ENCODE results near the gene MYCT1. TPM values are rescaled to one million over a fixed set of nuclear protein-coding genes. Genes with fewer than 3 reads are reported as not detected.
"Not testable (repeated sequence)": the region's sequence is repeated elsewhere in the genome, so short reads cannot be mapped to it uniquely, and the experiment has no call there.

Gene MYCT1
- polyA plus RNA-seq, 3 donors: not detected

- no peaks in the 10 kb centered on the region for H3K79me2 ChIP-seq (ENCODE audit: insufficient read depth, low read length)
- H3K9ac ChIP-seq (ENCODE audit: insufficient read depth, low read length, poor library complexity, severe bottlenecking): no peak overlapping the region
- H3K36me3 ChIP-seq (replicated peaks in 1 of 2; ENCODE audit: control insufficient read depth in 1 of 2, insufficient read depth in 2 of 2, low read length in 2 of 2): no peaks in the 10 kb centered on the region
- H3K27ac ChIP-seq (ENCODE audit: low read depth in 1 of 2, low read length in 2 of 2): no peak overlapping the region
- peaks cover 6% of the 10 kb centered on the region in 2 donors for H3K27me3 ChIP-seq (ENCODE audit: control insufficient read depth in 2 of 2, insufficient read depth in 2 of 2, low read length in 2 of 2)
- WGBS (ENCODE audit: insufficient coverage): 14% methylated on average over 2 of the region's 4 CpGs
- no peaks in the 10 kb centered on the region for H3K4me1 ChIP-seq (ENCODE audit: control insufficient read depth in 1 of 2, insufficient read depth in 2 of 2, low read length in 2 of 2)
- H4K20me1 ChIP-seq (ENCODE audit: insufficient read depth, low read length): no peaks in the 10 kb centered on the region
- H3K9me3 ChIP-seq (replicated peaks in 1 of 2; ENCODE audit: control insufficient read depth in 1 of 2, insufficient read depth in 1 of 2, low read length in 2 of 2): no peaks in the 10 kb centered on the region
- no peak overlapping the region for H2AFZ ChIP-seq (ENCODE audit: insufficient read depth, low read depth, low read length, poor library complexity, severe bottlenecking)
- intact Hi-C loops (cut with micrococcal nuclease): no loop called here
- no peak overlapping the region for H3K4me3 ChIP-seq (replicated peaks in 1 of 3; ENCODE audit: low read depth in 2 of 3, low read length in 3 of 3)
- Mint-ChIP-seq H3K27ac (peak overlapping the region in 1 of 7 donors; percentile 10), H3K4me1 (peaks cover 7% of the 10 kb centered on the region), H3K27me3 (ENCODE audit: low read depth in 3 of 3) (peaks cover 2 to 15% (median 6%) of the 10 kb centered on the region in 3 donors), H3K4me3 (no peak overlapping the region), H3K36me3 (no peaks in the 10 kb centered on the region), H3K9me3 (no peaks in the 10 kb centered on the region)
- TF ChIP-seq CTCF (IDR thresholded peaks at IDR 0.05): no peak
- H3K4me2 ChIP-seq (replicated peaks; ENCODE audit: extremely low read depth, low read length, poor library complexity, severe bottlenecking): no peak overlapping the region
- no peak for DNase-seq
Measured at GRCh38 chr6:152701863-152702401, 4.2 kb downstream of the MYCT1 start.

GRCh38 chr6:152703750-152704149, 6.1 kb downstream of the MYCT1 start:
- H4K20me1 ChIP-seq (ENCODE audit: insufficient read depth, low read length); H3K4me2 ChIP-seq (replicated peaks; ENCODE audit: extremely low read depth, low read length, poor library complexity, severe bottlenecking); intact Hi-C loops (cut with micrococcal nuclease); H3K4me3 Mint-ChIP-seq; H3K36me3 ChIP-seq (replicated peaks in 1 of 2; ENCODE audit: control insufficient read depth in 1 of 2, insufficient read depth in 2 of 2, low read length in 2 of 2); H3K9ac ChIP-seq (ENCODE audit: insufficient read depth, low read length, poor library complexity, severe bottlenecking); H3K36me3 Mint-ChIP-seq; H3K79me2 ChIP-seq (ENCODE audit: insufficient read depth, low read length); H3K4me3 ChIP-seq (replicated peaks in 1 of 3; ENCODE audit: low read depth in 2 of 3, low read length in 3 of 3); H3K9me3 ChIP-seq (replicated peaks in 1 of 2; ENCODE audit: control insufficient read depth in 1 of 2, insufficient read depth in 1 of 2, low read length in 2 of 2); H3K27ac ChIP-seq (ENCODE audit: low read depth in 1 of 2, low read length in 2 of 2); H3K27ac Mint-ChIP-seq; H2AFZ ChIP-seq (ENCODE audit: insufficient read depth, low read depth, low read length, poor library complexity, severe bottlenecking); H3K27me3 ChIP-seq (ENCODE audit: control insufficient read depth in 2 of 2, insufficient read depth in 2 of 2, low read length in 2 of 2); H3K4me1 Mint-ChIP-seq; H3K9me3 Mint-ChIP-seq; DNase-seq; H3K4me1 ChIP-seq (ENCODE audit: control insufficient read depth in 1 of 2, insufficient read depth in 2 of 2, low read length in 2 of 2): not testable (repeated sequence)
- peaks cover 0 to 12% (median 5%) of the 10 kb centered on the region in 3 donors for H3K27me3 Mint-ChIP-seq (ENCODE audit: low read depth in 3 of 3)
